ENCODE data around the gene LMBR1L.

LMBR1L gene

GRCh38 chr12:49109641-49110463, 795 bp downstream of the LMBR1L start:
- Histone ChIP-seq H3K9me3 (ENCODE audit: control insufficient read depth, insufficient read depth, low read length) (no peaks in the 10 kb centered on the region), H3K4me3 (ENCODE audit: low read depth, low read length) (peak overlapping the region; percentile 89), H3K36me3 (ENCODE audit: control insufficient read depth, insufficient read depth, low read length) (peaks cover 18% of the 10 kb centered on the region), H3K27ac (ENCODE audit: low read depth, low read length) (peak overlapping the region; percentile 90), H3K4me1 (ENCODE audit: control insufficient read depth, insufficient read depth, low read length) (peaks cover 9% of the 10 kb centered on the region), H3K27me3 (ENCODE audit: control insufficient read depth, insufficient read depth, low read length) (no peaks in the 10 kb centered on the region), H3K9ac (ENCODE audit: low read depth, low read length) (peak overlapping the region; percentile 57)

- Histone ChIP-seq H3K27ac (ENCODE audit: low read depth, low read length) (no peak overlapping the region), H3K36me3 (ENCODE audit: control insufficient read depth, insufficient read depth, low read length) (peaks cover 25% of the 10 kb centered on the region), H3K4me1 (ENCODE audit: control insufficient read depth, insufficient read depth, low read length) (peaks cover 9% of the 10 kb centered on the region), H3K9me3 (ENCODE audit: control insufficient read depth, insufficient read depth, low read length) (no peaks in the 10 kb centered on the region), H3K4me3 (ENCODE audit: low read depth, low read length) (0 out of 2 replicates have a peak overlapping the region, but pooled peaks have one; percentile 89), H3K27me3 (ENCODE audit: control insufficient read depth, insufficient read depth, low read length) (no peaks in the 10 kb centered on the region), H3K9ac (ENCODE audit: low read depth, low read length) (no peak overlapping the region)
Observed at GRCh38 chr12:49108958-49109404, 1.7 kb downstream of the LMBR1L start.

- H3K27me3 ChIP-seq (ENCODE audit: control insufficient read depth, insufficient read depth, low read length) = no peaks in the 10 kb centered on the region
- peaks cover 59% of the 10 kb centered on the region for H3K36me3 ChIP-seq (ENCODE audit: control insufficient read depth, insufficient read depth, low read length)
- H3K9me3 ChIP-seq (ENCODE audit: control insufficient read depth, insufficient read depth, low read length) = no peaks in the 10 kb centered on the region
- no peak overlapping the region for H3K27ac ChIP-seq (ENCODE audit: low read depth, low read length)
- H3K9ac ChIP-seq (ENCODE audit: low read depth, low read length) = no peak overlapping the region
- H3K4me3 ChIP-seq (ENCODE audit: low read depth, low read length) = no peak overlapping the region
- H3K4me1 ChIP-seq (ENCODE audit: control insufficient read depth, insufficient read depth, low read length) = peaks cover 9% of the 10 kb centered on the region
Observed at GRCh38 chr12:49105504-49106084, 5.1 kb downstream of the LMBR1L start.

- no peak overlapping the region for H3K27ac ChIP-seq (ENCODE audit: low read depth, low read length)
- peaks cover 9% of the 10 kb centered on the region for H3K4me1 ChIP-seq (ENCODE audit: control insufficient read depth, insufficient read depth, low read length)
- no peaks in the 10 kb centered on the region for H3K27me3 ChIP-seq (ENCODE audit: control insufficient read depth, insufficient read depth, low read length)
- peaks cover 66% of the 10 kb centered on the region for H3K36me3 ChIP-seq (ENCODE audit: control insufficient read depth, insufficient read depth, low read length)
- no peaks in the 10 kb centered on the region for H3K9me3 ChIP-seq (ENCODE audit: control insufficient read depth, insufficient read depth, low read length)
- no peak overlapping the region for H3K4me3 ChIP-seq (ENCODE audit: low read depth, low read length)
- H3K9ac ChIP-seq (ENCODE audit: low read depth, low read length) = no peak overlapping the region
Observed at GRCh38 chr12:49104822-49105221, 5.8 kb downstream of the LMBR1L start.

GRCh38 chr12:49100380-49100779, 10.3 kb downstream of the LMBR1L start:
- no peak overlapping the region for H3K9ac ChIP-seq (ENCODE audit: low read depth, low read length)
- H3K27me3 ChIP-seq (ENCODE audit: control insufficient read depth, insufficient read depth, low read length) = peaks cover 6% of the 10 kb centered on the region
- no peak overlapping the region for H3K27ac ChIP-seq (ENCODE audit: low read depth, low read length)
- H3K4me3 ChIP-seq (ENCODE audit: low read depth, low read length) = no peak overlapping the region
- no peaks in the 10 kb centered on the region for H3K9me3 ChIP-seq (ENCODE audit: control insufficient read depth, insufficient read depth, low read length)
- peaks cover 69% of the 10 kb centered on the region for H3K36me3 ChIP-seq (ENCODE audit: control insufficient read depth, insufficient read depth, low read length)
- no peaks in the 10 kb centered on the region for H3K4me1 ChIP-seq (ENCODE audit: control insufficient read depth, insufficient read depth, low read length)

GRCh38 chr12:49098703-49099102, 11.9 kb downstream of the LMBR1L start:
- Histone ChIP-seq H3K36me3 (ENCODE audit: control insufficient read depth, insufficient read depth, low read length) (peaks cover 58% of the 10 kb centered on the region), H3K9ac (ENCODE audit: low read depth, low read length) (no peak overlapping the region), H3K27me3 (ENCODE audit: control insufficient read depth, insufficient read depth, low read length) (peaks cover 22% of the 10 kb centered on the region), H3K4me3 (ENCODE audit: low read depth, low read length) (no peak overlapping the region), H3K27ac (ENCODE audit: low read depth, low read length) (no peak overlapping the region), H3K4me1 (ENCODE audit: control insufficient read depth, insufficient read depth, low read length) (peaks cover 14% of the 10 kb centered on the region; the same call in 1 of the 2 replicates), H3K9me3 (ENCODE audit: control insufficient read depth, insufficient read depth, low read length) (no peaks in the 10 kb centered on the region)

- H3K9ac ChIP-seq (ENCODE audit: low read depth, low read length) = no peak overlapping the region
- H3K27me3 ChIP-seq (ENCODE audit: control insufficient read depth, insufficient read depth, low read length) = peaks cover 29% of the 10 kb centered on the region
- no peak overlapping the region for H3K27ac ChIP-seq (ENCODE audit: low read depth, low read length)
- H3K4me3 ChIP-seq (ENCODE audit: low read depth, low read length) = no peak overlapping the region
- peaks cover 17% of the 10 kb centered on the region; the same call in 1 of the 2 replicates for H3K4me1 ChIP-seq (ENCODE audit: control insufficient read depth, insufficient read depth, low read length)
- H3K9me3 ChIP-seq (ENCODE audit: control insufficient read depth, insufficient read depth, low read length) = no peaks in the 10 kb centered on the region
- peaks cover 52% of the 10 kb centered on the region for H3K36me3 ChIP-seq (ENCODE audit: control insufficient read depth, insufficient read depth, low read length)
Observed at GRCh38 chr12:49098035-49098451, 12.6 kb downstream of the LMBR1L start.

GRCh38 chr12:49097381-49097780, 13.3 kb downstream of the LMBR1L start:
- Histone ChIP-seq H3K9ac (ENCODE audit: low read depth, low read length) (no peak overlapping the region), H3K36me3 (ENCODE audit: control insufficient read depth, insufficient read depth, low read length) (peaks cover 45% of the 10 kb centered on the region), H3K27me3 (ENCODE audit: control insufficient read depth, insufficient read depth, low read length) (peaks cover 36% of the 10 kb centered on the region), H3K9me3 (ENCODE audit: control insufficient read depth, insufficient read depth, low read length) (no peaks in the 10 kb centered on the region), H3K4me1 (ENCODE audit: control insufficient read depth, insufficient read depth, low read length) (peaks cover 20% of the 10 kb centered on the region), H3K27ac (ENCODE audit: low read depth, low read length) (no peak overlapping the region), H3K4me3 (ENCODE audit: low read depth, low read length) (no peak overlapping the region)

- Histone ChIP-seq H3K4me3 (ENCODE audit: low read depth, low read length) (no peak overlapping the region; the same call in 1 of the 2 replicates), H3K27ac (ENCODE audit: low read depth, low read length) (no peak overlapping the region), H3K4me1 (ENCODE audit: control insufficient read depth, insufficient read depth, low read length) (peaks cover 31% of the 10 kb centered on the region), H3K9ac (ENCODE audit: low read depth, low read length) (no peak overlapping the region), H3K27me3 (ENCODE audit: control insufficient read depth, insufficient read depth, low read length) (peaks cover 60% of the 10 kb centered on the region), H3K36me3 (ENCODE audit: control insufficient read depth, insufficient read depth, low read length) (peaks cover 22% of the 10 kb centered on the region), H3K9me3 (ENCODE audit: control insufficient read depth, insufficient read depth, low read length) (no peaks in the 10 kb centered on the region)
Observed at GRCh38 chr12:49094975-49095365, 15.7 kb downstream of the LMBR1L start.

- no peak within 1 kb of the TSS for H3K9ac ChIP-seq (ENCODE audit: low read depth, low read length)
- no peak within 1 kb of the TSS for H3K27ac ChIP-seq (ENCODE audit: low read depth, low read length)
- H3K27me3 ChIP-seq (ENCODE audit: control insufficient read depth, insufficient read depth, low read length) = peaks cover 66% of the 10 kb centered on the region
- peaks cover 18% of the 10 kb centered on the region for H3K36me3 ChIP-seq (ENCODE audit: control insufficient read depth, insufficient read depth, low read length)
- peak within 1 kb of the TSS; percentile 54 for H3K4me3 ChIP-seq (ENCODE audit: low read depth, low read length)
- H3K4me1 ChIP-seq (ENCODE audit: control insufficient read depth, insufficient read depth, low read length) = peaks cover 31% of the 10 kb centered on the region
- H3K9me3 ChIP-seq (ENCODE audit: control insufficient read depth, insufficient read depth, low read length) = no peaks in the 10 kb centered on the region
Observed at GRCh38 chr12:49094160-49094974, 16.3 kb downstream of the LMBR1L start, which contains the start of gene DHH. TSS of gene DHH (minus strand) at chr12:49094801. CDS start at chr12:49094512, 289 bp downstream.
